ENCODE measurements around the gene EHF. TPM values are rescaled to one million over a fixed set of nuclear protein-coding genes. Genes with fewer than 3 reads are reported as not detected.

The EHF gene
- polyA plus RNA-seq, 1 of the 3 experiments (the other 2 are of a cell fraction) = not detected

GRCh38 chr11:34631297-34631696, 10.4 kb downstream of the EHF start:
- H3K4me2 ChIP-seq = no peak overlapping the region
- TF ChIP-seq RAD21 (IDR thresholded peaks at IDR 0.05; ENCODE audit: low read length) = no peak
- no peak for DNase-seq
- no peaks in the 10 kb centered on the region for H3K9me3 ChIP-seq
- H3K27ac ChIP-seq (ENCODE audit: low read depth in 2 of 2, low read length in 1 of 2) = no peak overlapping the region
- ChIA-PET CTCF (no interaction called here), POLR2A (no interaction called here)
- H3K27me3 ChIP-seq (ENCODE audit: insufficient read depth) = no peaks in the 10 kb centered on the region
- H3K79me2 ChIP-seq (ENCODE audit: insufficient read depth) = no peaks in the 10 kb centered on the region
- 83% methylated on average over 6 of the region's 6 CpGs for WGBS (ENCODE audit: low lambda C conversion rate)
- H3K9ac ChIP-seq = no peak overlapping the region
- no peak overlapping the region for H3K4me3 ChIP-seq (ENCODE audit: low read depth in 2 of 2, low read length in 1 of 2)
- H3F3A ChIP-seq (replicated peaks; ENCODE audit: insufficient read depth) = no peaks in the 10 kb centered on the region
- peaks cover 6 to 8% of the 10 kb centered on the region in 2 experiments; a peak in 3 of 4 replicates for H3K4me1 ChIP-seq (ENCODE audit: control insufficient read depth in 1 of 2, insufficient read depth in 2 of 2, low read depth in 1 of 2, low read length in 1 of 2)
- no peaks in the 10 kb centered on the region for H4K20me1 ChIP-seq (ENCODE audit: insufficient read depth)
- no peak overlapping the region for H2AFZ ChIP-seq (ENCODE audit: low read depth)
- H3K36me3 ChIP-seq (replicated peaks in 1 of 2; ENCODE audit: control insufficient read depth in 1 of 2, insufficient read depth in 2 of 2, low read length in 1 of 2) = no peaks in the 10 kb centered on the region
- H3K9me2 ChIP-seq = no peaks in the 10 kb centered on the region

GRCh38 chr11:34631737-34632104, 10.8 kb downstream of the EHF start:
- no peak overlapping the region for H3K27ac ChIP-seq (ENCODE audit: low read depth in 2 of 2, low read length in 1 of 2)
- POLR2A ChIA-PET = no interaction called here
- no peaks in the 10 kb centered on the region for H3K9me3 ChIP-seq
- no peak overlapping the region for H3K9ac ChIP-seq
- 67% methylated on average over 4 of the region's 4 CpGs for WGBS (ENCODE audit: low lambda C conversion rate)
- H3K9me2 ChIP-seq = no peaks in the 10 kb centered on the region
- CTCF ChIA-PET = no interaction called here
- no peaks in the 10 kb centered on the region for H3K36me3 ChIP-seq (replicated peaks in 1 of 2; ENCODE audit: control insufficient read depth in 1 of 2, insufficient read depth in 2 of 2, low read length in 1 of 2)
- no peak overlapping the region for H3K4me2 ChIP-seq
- no peak for DNase-seq
- TF ChIP-seq POLR2AphosphoS5 (IDR thresholded peaks at IDR 0.05; ENCODE audit: low read depth, low read length) (no peak), USF1 (IDR thresholded peaks at IDR 0.05; ENCODE audit: borderline replicate concordance, low read depth) (no peak), IRF3 (IDR thresholded peaks at IDR 0.05; ENCODE audit: low read depth, low read length) (no peak), GABPA (IDR thresholded peaks at IDR 0.05; ENCODE audit: low read depth) (no peak), PBX3 (IDR thresholded peaks at IDR 0.05) (no peak), TAF1 (IDR thresholded peaks at IDR 0.05; ENCODE audit: borderline replicate concordance, low read depth, low read length) (no peak), NFIC (IDR thresholded peaks at IDR 0.05; ENCODE audit: borderline replicate concordance) (no peak), SMC3 (IDR thresholded peaks at IDR 0.05; ENCODE audit: low read depth, low read length) (no peak), FOXJ3 (CRISPR knock-in tag; IDR thresholded peaks at IDR 0.05) (no peak)
- H3F3A ChIP-seq (replicated peaks; ENCODE audit: insufficient read depth) = no peaks in the 10 kb centered on the region
- H4K20me1 ChIP-seq (ENCODE audit: insufficient read depth) = no peaks in the 10 kb centered on the region
- H3K4me3 ChIP-seq (ENCODE audit: low read depth in 2 of 2, low read length in 1 of 2) = no peak overlapping the region
- no peak overlapping the region for H2AFZ ChIP-seq (ENCODE audit: low read depth)
- no peaks in the 10 kb centered on the region for H3K79me2 ChIP-seq (ENCODE audit: insufficient read depth)
- peaks cover 6 to 8% of the 10 kb centered on the region in 2 experiments; a peak in 3 of 4 replicates for H3K4me1 ChIP-seq (ENCODE audit: control insufficient read depth in 1 of 2, insufficient read depth in 2 of 2, low read depth in 1 of 2, low read length in 1 of 2)
- H3K27me3 ChIP-seq (ENCODE audit: insufficient read depth) = no peaks in the 10 kb centered on the region

All from SK-N-SH (cell line).